Right atrium auricular region (tissue), 2 donors: ENCODE measurements around the gene MED27. TPM values are rescaled to one million over a fixed set of nuclear protein-coding genes. Genes with fewer than 3 reads are reported as not detected.

Source experiments
- DNase-seq: peaks from one replicate; pipeline ENCODE4 v3.0.0-alpha.2; 2019; ENCODE audit warnings: low spot score
- H3K27ac ChIP-seq, 2 donors: fragments of 200-600 bp; sonication (generic); 1 replicate in 1 of 2; 2 replicates in 1 of 2; pipeline ENCODE4 v1.5.1; 2016 to 2019
- H3K27me3 ChIP-seq, 2 donors: fragments of 200-600 bp; sonication (generic); one replicate each; pipeline versions ENCODE4 v1.5.1 to v1.6.0; 2017 to 2019
- H3K36me3 ChIP-seq: fragments of 200-600 bp; sonication (generic); one replicate; pipeline ENCODE4 v1.5.1; 2016
- H3K4me1 ChIP-seq, 2 donors: fragments of 200-600 bp; sonication (generic); one replicate each; pipeline versions ENCODE4 v1.5.1 to v1.6.0; 2017 to 2019
- H3K4me3 ChIP-seq, 2 donors: fragments of 200-600 bp; sonication (generic); 1 replicate in 1 of 2; 2 replicates in 1 of 2; pipeline ENCODE4 v1.5.1; 2017 to 2019; ENCODE audit warnings: mild to moderate bottlenecking in 1 of 2, moderate library complexity in 1 of 2
- H3K9me3 ChIP-seq, 2 donors: fragments of 200-600 bp; sonication (generic); one replicate each; pipeline ENCODE4 v1.5.1; 2019
- total RNA-seq, 2 donors: library from RNA; depleted of rRNA; stranded (reverse); fragments of >200 nt; gene quantifications; one replicate each; pipeline ENCODE4 v1.1.0, GENCODE V29; 2016
- TF ChIP-seq, protein P1 (sequence below), 2 donors: fragments of 200-600 bp; sonication (generic); IDR thresholded peaks; one replicate each; pipeline ENCODE4 v1.5.1; 2019; ENCODE audit warnings: antibody characterized with exemption in 2 of 2

The MED27 gene
- total RNA-seq, 2 donors from 2014 or later: 12.5 to 15.3 TPM

DNA sequence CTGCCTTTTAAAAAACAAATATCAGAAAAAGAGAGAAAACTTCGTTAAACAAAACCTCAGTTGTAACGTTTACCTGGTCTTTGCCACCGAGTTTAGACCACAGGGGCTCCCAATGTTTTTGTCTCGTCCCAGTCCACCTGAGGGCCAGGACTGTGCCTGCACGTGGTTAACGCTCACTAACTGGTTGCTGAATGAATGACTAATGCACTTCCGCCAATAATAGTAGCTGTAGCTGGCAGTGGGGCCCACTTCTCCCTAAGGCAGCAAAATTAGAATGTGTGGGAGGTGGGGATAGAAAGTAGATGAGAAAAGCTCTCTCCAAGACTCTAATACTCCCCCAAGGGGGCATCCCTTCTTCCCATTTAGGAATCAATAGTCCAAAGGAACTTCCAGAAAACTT is 29.1 kb upstream of the MED27 start:
- no peaks in the 10 kb centered on the region for H3K4me1 ChIP-seq
- no peak for DNase-seq
- H3K36me3 ChIP-seq: no peaks in the 10 kb centered on the region
- no peaks in the 10 kb centered on the region for H3K27me3 ChIP-seq
- H3K4me3 ChIP-seq: no peak overlapping the region
- TF ChIP-seq, protein P1, sequence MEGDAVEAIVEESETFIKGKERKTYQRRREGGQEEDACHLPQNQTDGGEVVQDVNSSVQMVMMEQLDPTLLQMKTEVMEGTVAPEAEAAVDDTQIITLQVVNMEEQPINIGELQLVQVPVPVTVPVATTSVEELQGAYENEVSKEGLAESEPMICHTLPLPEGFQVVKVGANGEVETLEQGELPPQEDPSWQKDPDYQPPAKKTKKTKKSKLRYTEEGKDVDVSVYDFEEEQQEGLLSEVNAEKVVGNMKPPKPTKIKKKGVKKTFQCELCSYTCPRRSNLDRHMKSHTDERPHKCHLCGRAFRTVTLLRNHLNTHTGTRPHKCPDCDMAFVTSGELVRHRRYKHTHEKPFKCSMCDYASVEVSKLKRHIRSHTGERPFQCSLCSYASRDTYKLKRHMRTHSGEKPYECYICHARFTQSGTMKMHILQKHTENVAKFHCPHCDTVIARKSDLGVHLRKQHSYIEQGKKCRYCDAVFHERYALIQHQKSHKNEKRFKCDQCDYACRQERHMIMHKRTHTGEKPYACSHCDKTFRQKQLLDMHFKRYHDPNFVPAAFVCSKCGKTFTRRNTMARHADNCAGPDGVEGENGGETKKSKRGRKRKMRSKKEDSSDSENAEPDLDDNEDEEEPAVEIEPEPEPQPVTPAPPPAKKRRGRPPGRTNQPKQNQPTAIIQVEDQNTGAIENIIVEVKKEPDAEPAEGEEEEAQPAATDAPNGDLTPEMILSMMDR (IDR thresholded peaks at IDR 0.05): no peak
- no peak overlapping the region for H3K27ac ChIP-seq
- no peaks in the 10 kb centered on the region for H3K9me3 ChIP-seq

DNA sequence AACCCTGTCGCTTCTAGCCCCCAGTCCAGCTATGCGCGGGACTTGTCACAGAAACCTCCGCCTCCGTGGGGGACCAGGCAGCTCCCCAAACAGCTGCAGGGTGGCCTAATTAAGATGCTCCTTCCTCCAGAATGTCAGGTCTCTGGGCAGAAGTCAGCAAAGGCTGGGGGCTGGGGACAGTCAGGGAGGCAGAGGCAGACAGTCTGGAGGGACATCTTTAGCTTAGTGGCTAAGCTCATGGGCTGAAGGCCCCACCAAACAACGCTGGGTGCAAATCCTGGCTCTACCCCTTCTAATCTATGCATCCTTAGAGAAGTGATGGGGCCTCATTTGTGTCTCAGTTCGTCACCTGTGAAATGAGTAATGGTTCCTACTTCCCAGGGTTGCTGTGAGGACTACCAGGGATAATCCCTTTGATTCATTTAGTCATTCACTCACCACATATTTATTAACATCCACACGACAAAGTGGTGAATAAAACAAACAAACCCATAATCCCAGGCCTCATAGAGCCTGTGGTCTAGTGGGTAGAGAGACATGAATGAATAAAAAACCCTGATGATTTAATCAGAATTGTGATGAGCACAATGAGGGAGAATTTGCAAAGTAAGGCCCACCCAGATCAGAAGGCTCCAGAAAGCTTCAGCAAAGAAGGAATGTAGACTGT is 20.2 kb upstream of the MED27 start:
- no peaks in the 10 kb centered on the region for H3K36me3 ChIP-seq
- TF ChIP-seq, protein P1 (IDR thresholded peaks at IDR 0.05): no peak
- no peak overlapping the region for H3K27ac ChIP-seq
- H3K4me3 ChIP-seq: no peak overlapping the region
- H3K4me1 ChIP-seq: no peaks in the 10 kb centered on the region
- no peaks in the 10 kb centered on the region for H3K27me3 ChIP-seq
- no peak for DNase-seq
- H3K9me3 ChIP-seq: peaks cover 0 to 8% of the 10 kb centered on the region in 2 donors

DNA sequence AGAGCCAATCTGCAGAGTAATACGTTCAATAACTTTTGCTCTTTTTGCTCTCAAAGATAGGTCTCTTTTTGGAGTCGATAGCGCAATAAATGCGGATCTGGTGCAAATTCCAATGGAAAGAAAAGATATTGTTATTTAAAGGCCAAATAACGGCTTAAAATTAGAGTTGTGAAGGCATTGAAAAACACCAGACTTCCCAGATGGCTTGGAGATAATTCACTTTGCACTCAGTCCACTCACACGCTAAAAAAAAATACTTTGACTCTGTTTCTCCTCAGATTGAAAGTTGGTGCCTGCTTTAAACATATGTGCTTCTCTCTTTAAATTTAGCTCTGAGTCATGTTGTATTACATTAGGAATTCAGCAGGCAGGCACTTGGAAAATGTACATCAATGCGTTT is 19.5 kb upstream of the MED27 start:
- TF ChIP-seq, protein P1 (IDR thresholded peaks at IDR 0.05): no peak
- H3K27me3 ChIP-seq: no peaks in the 10 kb centered on the region

DNA sequence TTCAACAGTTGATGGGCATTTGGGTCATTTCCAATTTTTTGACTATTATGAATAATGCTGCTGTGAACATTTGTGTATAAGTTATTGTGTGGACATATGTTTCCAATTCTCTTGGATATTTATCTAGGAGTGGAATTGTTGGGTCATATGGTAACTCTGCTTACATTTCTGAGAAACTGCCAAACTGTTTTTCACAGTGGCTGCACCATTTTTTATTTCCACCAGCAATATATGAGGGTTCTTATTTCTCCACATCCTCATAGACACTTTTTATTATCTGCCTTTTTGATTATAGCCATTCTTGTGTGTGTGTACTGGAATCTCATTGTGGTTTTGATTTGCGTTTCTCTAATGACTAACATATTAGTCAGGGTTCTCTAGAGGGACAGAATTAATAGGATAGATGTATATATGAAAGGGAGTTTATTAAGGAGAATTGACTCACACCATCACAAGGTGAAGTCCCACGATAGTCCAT is 14.7 kb upstream of the MED27 start:
- no peaks in the 10 kb centered on the region for H3K36me3 ChIP-seq
- DNase-seq: no peak
- TF ChIP-seq, protein P1 (IDR thresholded peaks at IDR 0.05): no peak
- no peak overlapping the region for H3K4me3 ChIP-seq
- H3K27ac ChIP-seq: no peak overlapping the region
- no peaks in the 10 kb centered on the region for H3K4me1 ChIP-seq
- H3K27me3 ChIP-seq: no peaks in the 10 kb centered on the region
- no peaks in the 10 kb centered on the region for H3K9me3 ChIP-seq

More for the DNA sequence above, 19.5 kb upstream of the MED27 start:
- Histone ChIP-seq H3K4me1 (no peaks in the 10 kb centered on the region), H3K4me3 (no peak overlapping the region), H3K36me3 (no peaks in the 10 kb centered on the region), H3K9me3 (peaks cover 0 to 8% of the 10 kb centered on the region in 2 donors), H3K27ac (no peak overlapping the region)
- DNase-seq: no peak

DNA sequence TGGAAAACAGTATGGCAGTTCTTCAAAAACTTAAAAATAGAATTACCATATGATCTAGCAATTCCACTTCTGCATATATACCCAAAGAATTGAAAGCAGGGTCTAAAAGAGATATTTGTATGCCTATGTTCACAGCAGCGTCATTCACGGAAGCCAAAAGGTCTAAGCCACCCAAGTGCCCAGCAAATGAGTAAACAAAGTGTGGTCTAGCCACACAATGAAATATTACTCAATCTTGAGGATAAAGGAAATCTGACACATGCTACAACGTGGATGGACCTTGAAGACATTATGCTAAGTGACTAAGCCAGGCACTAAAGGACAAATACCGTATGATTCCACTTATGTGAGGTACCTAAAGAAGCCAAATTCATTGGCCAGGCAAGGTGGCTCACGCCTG is 11.1 kb upstream of the MED27 start:
- Histone ChIP-seq H3K36me3 (no peaks in the 10 kb centered on the region), H3K4me3 (no peak overlapping the region)
- no peak for DNase-seq

More for the DNA sequence above, 11.1 kb upstream of the MED27 start:
- H3K9me3 ChIP-seq: no peaks in the 10 kb centered on the region
- no peaks in the 10 kb centered on the region for H3K27me3 ChIP-seq
- TF ChIP-seq, protein P1 (IDR thresholded peaks at IDR 0.05): no peak
- H3K27ac ChIP-seq: no peak overlapping the region
- H3K4me1 ChIP-seq: no peaks in the 10 kb centered on the region
